Neural progenitor cell (in vitro differentiated cells): ENCODE results near the gene VWA5A.

Experiments used
- EZH2phosphoT487 ChIP-seq: fragments of 200-600 bp; sonication (generic); IDR thresholded peaks from 2 replicates; pipeline ENCODE4 v1.6.1; 2017; ENCODE audit warnings: antibody characterized with exemption
- TF ChIP-seq, protein P1 (sequence below): fragments of 200-600 bp; sonication (generic); IDR thresholded peaks from 2 replicates; pipeline ENCODE4 v1.5.1; 2017; ENCODE audit warnings: antibody characterized with exemption, mild to moderate bottlenecking

DNA sequence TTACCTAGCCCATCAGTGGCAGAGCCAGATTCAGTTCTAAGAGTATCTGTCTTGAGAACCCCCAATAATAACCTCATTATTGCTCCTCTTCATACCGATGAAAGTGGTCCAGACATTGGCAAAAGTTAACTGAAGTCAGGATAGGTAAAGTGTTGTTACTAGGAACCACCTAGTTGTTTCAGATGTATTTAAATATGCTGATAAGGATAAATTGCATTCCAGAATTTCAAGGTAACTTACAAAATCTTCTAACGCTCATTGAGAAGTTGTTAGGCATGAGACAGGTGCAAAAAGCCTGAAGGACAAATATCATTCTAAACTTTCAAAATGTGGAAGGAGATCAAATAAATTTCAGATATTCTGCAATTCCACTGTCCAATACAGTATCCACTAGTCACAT lies 27.8 kb downstream of the VWA5A start:
- TF ChIP-seq EZH2phosphoT487 = no peak
- TF ChIP-seq, protein P1, sequence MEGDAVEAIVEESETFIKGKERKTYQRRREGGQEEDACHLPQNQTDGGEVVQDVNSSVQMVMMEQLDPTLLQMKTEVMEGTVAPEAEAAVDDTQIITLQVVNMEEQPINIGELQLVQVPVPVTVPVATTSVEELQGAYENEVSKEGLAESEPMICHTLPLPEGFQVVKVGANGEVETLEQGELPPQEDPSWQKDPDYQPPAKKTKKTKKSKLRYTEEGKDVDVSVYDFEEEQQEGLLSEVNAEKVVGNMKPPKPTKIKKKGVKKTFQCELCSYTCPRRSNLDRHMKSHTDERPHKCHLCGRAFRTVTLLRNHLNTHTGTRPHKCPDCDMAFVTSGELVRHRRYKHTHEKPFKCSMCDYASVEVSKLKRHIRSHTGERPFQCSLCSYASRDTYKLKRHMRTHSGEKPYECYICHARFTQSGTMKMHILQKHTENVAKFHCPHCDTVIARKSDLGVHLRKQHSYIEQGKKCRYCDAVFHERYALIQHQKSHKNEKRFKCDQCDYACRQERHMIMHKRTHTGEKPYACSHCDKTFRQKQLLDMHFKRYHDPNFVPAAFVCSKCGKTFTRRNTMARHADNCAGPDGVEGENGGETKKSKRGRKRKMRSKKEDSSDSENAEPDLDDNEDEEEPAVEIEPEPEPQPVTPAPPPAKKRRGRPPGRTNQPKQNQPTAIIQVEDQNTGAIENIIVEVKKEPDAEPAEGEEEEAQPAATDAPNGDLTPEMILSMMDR = no peak
